ENCODE data around the gene DPCD. TPM values are rescaled to one million over a fixed set of nuclear protein-coding genes. Genes with fewer than 3 reads are reported as not detected.

Gene DPCD
- total and polyA plus RNA-seq, 4 donors, result 5.1 to 6.9 (median 5.6) TPM

GRCh38 chr10:101561068-101561915 lies 26.8 kb upstream of the DPCD start:
- Histone ChIP-seq H3K27ac (ENCODE audit: low read depth in 1 of 2, low read length in 2 of 2) (no peak overlapping the region), H3K4me1 (ENCODE audit: control insufficient read depth in 4 of 4, insufficient read depth in 4 of 4, low read length in 3 of 4) (no peaks in the 10 kb centered on the region), H3K9ac (ENCODE audit: low read depth in 1 of 2, low read length in 2 of 2) (no peak overlapping the region), H3K27me3 (ENCODE audit: control insufficient read depth in 4 of 4, insufficient read depth in 4 of 4, low read length in 3 of 4) (no peaks in the 10 kb centered on the region), H3K4me3 (ENCODE audit: low read depth in 1 of 3, low read length in 3 of 3) (no peak overlapping the region), H3K36me3 (ENCODE audit: control insufficient read depth in 4 of 4, insufficient read depth in 3 of 4, low read depth in 1 of 4, low read length in 3 of 4) (no peaks in the 10 kb centered on the region), H3K9me3 (ENCODE audit: control insufficient read depth in 4 of 4, low read length in 3 of 4) (no peaks in the 10 kb centered on the region)
- DNase-seq (ENCODE audit: low spot score), result no peak
- TF ChIP-seq MAX (IDR thresholded peaks at IDR 0.05) (no peak), FOXA1 (IDR thresholded peaks at IDR 0.05) (no peak), TAF1 (conservative IDR thresholded peaks at IDR 0.05) (no peak), HNF4G (IDR thresholded peaks at IDR 0.05) (no peak), EGR1 (IDR thresholded peaks at IDR 0.05; ENCODE audit: low read depth in 2 of 2) (no peak), CTCF (IDR thresholded peaks at IDR 0.05; ENCODE audit: low read depth, low read length, missing input control) (no peak), JUND (IDR thresholded peaks at IDR 0.05) (no peak), REST (IDR thresholded peaks at IDR 0.05) (no peak), YY1 (IDR thresholded peaks at IDR 0.05) (no peak), NR2F2 (IDR thresholded peaks at IDR 0.05) (no peak), ZBTB33 (IDR thresholded peaks at IDR 0.05) (no peak), RXRA (IDR thresholded peaks at IDR 0.05) (no peak), GABPA (IDR thresholded peaks at IDR 0.05 in 1 of 2, conservative IDR thresholded peaks at IDR 0.05 in 1 of 2) (no peak), FOXA2 (IDR thresholded peaks at IDR 0.05) (no peak), HNF4A (conservative IDR thresholded peaks at IDR 0.05) (no peak), SP1 (IDR thresholded peaks at IDR 0.05) (no peak), ATF3 (IDR thresholded peaks at IDR 0.05) (no peak), RAD21 (IDR thresholded peaks at IDR 0.05) (no peak)
- 81% methylated on average over 15 of the region's 15 CpGs for WGBS

All from liver (tissue), 9 donors.